Kidney tubule cell (primary cell): ENCODE results near the gene NCL.
"Not testable (repeated sequence)": the region's sequence is repeated elsewhere in the genome, so short reads cannot be mapped to it uniquely, and the experiment has no call there.

Experiments
- DNase-seq: peaks from one replicate; pipeline ENCODE4 v3.0.0-alpha.2; 2018; ENCODE audit warnings: low spot score

NCL gene

DNA sequence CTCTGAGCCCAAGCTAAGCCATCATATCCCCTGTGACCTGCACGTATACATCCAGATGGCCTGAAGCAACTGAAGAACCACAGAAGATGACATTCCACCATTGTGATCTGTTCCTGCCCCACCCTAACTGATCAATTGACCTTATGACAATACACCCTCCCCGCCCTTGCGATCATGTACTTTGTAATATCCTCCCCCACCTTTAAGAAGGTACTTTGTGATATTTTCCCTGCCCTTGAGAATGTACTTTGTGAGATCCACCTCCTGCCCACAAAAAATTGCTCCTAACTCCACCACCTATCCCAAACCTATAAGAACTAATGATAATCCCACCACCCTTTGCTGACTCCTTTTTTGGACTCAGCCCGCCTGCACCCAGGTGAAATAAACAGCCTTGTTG, 33.8 kb downstream of the NCL start:
- DNase-seq: not testable (repeated sequence)

DNA sequence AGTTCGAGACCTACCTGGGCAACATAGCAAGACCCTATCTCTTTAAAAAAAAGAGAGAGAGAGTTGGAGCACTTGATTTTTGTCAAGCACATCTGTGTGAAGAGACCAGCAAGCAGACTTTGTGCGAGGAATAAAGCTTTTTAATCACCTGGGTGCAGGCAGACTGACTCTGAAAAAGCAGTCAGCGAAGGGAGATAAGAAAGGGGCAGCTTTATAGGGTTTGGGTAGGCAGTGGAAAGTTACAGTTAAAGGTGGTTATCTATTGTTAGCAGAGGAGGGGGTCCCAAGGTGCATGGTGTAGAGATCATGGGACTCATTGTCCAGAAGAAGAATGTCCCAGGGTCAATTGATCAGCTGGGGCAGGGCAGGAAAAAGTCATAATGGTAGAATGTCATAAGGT, 34.4 kb downstream of the NCL start:
- no peak for DNase-seq

DNA sequence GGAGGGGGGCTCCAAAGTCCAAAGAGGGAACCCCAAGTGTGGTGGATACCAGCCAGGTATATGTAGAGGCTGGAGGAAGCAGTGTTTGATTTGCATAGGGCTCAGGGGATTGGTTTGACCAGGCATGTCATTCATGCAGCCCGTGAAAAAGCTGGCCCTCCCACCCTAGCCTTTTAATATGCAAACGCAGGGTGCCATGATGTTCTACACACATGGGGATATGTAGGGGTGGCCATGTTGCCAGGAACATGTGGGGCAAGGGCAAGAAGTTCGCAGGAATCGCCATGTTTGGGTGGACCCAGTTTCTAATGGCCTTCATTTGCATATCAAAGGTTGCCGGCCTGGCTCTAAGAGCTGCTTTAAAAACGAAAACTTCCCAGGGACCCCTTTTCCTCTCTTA, 35.1 kb downstream of the NCL start:
- no peak for DNase-seq

- DNase-seq: no peak
Observed at GRCh38 chr2:231427116-231427515, 37.2 kb downstream of the NCL start.

GRCh38 chr2:231425811-231426703, 38.2 kb downstream of the NCL start:
- DNase-seq: peak; percentile 15

DNA sequence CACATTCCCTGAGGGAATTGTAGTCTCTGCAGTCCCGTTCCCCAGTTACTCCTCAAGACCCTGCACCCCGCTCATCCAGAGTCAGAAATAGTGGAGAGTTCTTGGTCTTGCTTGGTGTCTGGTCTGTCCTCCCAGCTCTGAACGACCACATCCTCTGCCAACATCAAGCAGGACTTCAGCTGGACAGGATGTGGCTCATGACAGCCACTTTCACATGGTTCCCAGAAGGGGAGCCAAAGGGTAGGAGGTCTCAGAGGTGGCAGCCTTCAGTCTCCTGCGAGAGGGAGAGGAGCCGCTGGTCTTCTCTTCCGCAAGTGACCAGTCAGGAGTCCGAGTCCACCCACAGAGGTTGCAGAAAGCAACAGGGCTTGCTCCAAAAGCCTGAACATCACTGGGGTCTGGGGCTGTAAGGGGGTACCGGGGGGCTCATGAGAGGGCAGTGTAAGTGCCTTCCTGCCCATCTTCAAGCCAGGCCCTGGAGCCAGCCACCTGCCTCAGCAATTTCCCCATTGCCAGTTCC, 38.9 kb downstream of the NCL start:
- DNase-seq: no peak

GRCh38 chr2:231423176-231423575, 41.1 kb downstream of the NCL start:
- no peak for DNase-seq

- DNase-seq: no peak
Observed at GRCh38 chr2:231422056-231422455, 42.2 kb downstream of the NCL start.

GRCh38 chr2:231421051-231421580, 43.2 kb downstream of the NCL start:
- DNase-seq: no peak

GRCh38 chr2:231418820-231419640, 45.3 kb downstream of the NCL start:
- no peak for DNase-seq

DNA sequence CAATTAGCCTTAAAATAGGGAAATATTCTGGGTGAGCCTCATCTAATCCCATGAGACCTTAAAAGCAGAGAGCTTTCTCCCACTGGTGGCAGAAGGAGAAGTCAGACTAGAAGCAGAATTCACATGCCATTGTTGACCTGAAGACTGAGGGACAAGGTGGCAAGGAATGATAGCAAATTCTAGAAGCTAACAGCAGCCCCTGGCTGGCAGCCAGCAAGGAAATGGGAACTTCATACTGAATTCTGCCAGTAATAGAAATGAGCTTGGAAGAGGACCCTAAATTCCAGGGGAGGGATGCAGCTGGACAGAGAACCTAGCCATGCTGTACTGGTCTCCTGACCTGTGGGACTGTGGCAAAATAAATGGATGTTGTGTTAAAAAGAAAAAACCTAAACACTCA, 49.3 kb downstream of the NCL start:
- DNase-seq: no peak

DNA sequence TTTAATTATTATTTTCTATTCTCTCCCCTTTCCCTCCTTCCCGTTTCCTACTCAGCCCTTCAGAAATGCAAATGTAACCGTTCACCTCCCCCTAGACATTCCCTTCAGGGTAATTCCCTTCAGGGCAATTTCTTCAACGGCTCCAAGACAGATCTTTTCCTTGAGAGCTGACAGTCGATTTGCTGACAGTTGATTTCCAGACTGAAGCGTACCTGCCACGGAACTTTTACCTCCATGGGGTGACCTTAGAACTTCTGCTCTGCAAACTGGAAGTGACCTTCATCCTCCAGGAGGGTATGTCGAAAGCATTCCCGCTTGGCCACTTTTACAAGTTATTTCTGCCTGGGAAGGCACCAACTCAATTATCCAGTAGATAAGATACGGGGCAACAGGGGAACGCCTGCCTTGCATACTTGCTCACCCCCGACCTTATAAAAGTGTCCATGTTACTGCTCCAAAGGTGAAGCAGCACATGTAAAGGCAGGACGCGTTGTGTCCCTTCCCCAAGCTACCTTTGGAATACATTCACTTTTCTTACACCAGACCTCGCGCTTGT, 50.3 kb downstream of the NCL start:
- no peak for DNase-seq

- no peak for DNase-seq
Observed at GRCh38 chr2:231413456-231413855, 50.8 kb downstream of the NCL start.

GRCh38 chr2:231412618-231412963, 51.7 kb downstream of the NCL start:
- no peak for DNase-seq

- DNase-seq: peak; percentile 95
Observed at GRCh38 chr2:231411831-231412617, 52.3 kb downstream of the NCL start.

- no peak for DNase-seq
Observed at GRCh38 chr2:231411237-231411636, 53.0 kb downstream of the NCL start.

DNA sequence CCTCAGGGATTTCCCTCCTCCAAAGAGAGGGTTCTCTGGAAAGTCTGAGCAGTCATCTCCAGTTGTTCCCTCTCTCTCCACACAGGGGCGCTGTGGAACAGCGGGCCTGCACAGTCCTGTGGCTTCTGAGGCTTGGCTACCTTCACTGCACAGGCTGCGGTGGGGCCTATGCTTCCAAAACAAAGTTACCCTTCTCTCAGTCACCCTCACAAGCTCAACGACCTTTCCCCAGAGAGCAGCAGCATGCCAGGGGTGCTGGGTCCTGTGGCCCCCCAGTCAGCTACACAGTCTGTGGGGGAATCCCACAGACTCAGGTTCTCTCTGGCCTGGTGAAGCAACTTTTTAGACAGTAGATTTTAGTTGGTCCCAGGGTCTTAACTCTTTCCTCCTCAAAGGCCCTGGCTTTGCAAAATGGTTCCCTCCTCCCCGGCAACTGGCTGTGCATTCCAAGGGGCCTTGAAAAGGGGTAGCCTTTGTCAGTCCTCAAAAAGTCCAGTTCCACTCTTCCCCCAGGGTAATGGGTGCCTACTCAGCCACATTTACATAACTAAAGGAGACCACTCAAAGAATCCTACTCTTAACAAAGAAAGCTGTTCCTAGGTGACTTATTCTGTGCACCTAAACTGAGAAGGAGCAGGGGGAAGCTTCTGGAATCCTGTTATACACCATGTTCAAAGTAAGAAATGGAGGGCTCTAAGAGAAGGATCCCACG, 53.8 kb downstream of the NCL start:
- no peak for DNase-seq

DNA sequence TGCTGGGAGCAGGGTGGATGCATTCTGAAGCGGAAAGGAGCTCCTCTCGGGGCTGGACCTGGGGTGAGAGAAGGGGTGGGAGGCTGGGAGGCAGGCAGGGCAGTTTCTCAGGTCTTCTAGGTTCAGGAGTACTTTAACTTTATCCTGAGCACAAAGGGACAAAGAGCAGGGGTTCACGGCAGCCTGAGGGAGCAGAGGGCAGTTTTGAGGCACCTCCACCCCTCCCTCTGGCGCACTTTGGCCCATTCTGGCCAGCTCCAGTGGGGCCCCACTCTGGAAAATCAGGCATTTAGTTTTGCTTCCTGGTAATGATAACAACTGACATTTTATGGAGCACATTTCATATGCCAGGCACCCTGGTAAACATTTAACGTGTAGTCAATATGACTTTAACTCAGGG, 54.5 kb downstream of the NCL start:
- no peak for DNase-seq

DNA sequence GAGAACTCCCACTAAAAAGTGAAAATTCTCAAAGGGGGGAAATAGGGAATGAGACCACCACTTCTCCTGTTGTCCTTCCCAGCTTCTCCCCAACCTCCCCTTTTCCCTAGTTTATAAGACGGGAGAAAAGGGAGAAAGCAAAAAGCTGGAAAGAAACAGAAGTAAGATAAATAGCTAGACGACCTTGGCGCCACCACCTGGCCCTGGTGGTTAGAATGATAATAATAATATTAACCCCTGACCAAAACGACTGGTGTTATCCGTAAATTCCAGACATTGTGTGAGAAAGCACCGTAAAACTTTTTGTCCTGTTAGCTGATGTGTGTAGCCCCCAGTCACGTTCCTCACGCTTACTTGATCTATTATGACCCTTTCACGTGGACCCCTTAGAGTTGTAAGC, 56.0 kb downstream of the NCL start:
- not testable (repeated sequence) for DNase-seq

- not testable (repeated sequence) for DNase-seq
Observed at GRCh38 chr2:231407686-231408085, 56.6 kb downstream of the NCL start.
